Hindlimb muscle (tissue), 1 donor: ENCODE measurements around the gene ST3GAL4. TPM values are rescaled to one million over a fixed set of nuclear protein-coding genes. Genes with fewer than 3 reads are reported as not detected.

ENCODE experiments used
- DNase-seq: peaks from one replicate; pipeline ENCODE4 v3.0.0-alpha.2; 2013
- polyA plus RNA-seq: library from polyadenylated mRNA; unstranded; fragments of 120-200 nt; gene quantifications from one replicate; pipeline ENCODE4 v1.2.1, GENCODE V29; 2013; ENCODE audit not compliant: insufficient read length

ST3GAL4 gene
- polyA plus RNA-seq, 1 donor, result 30.7 TPM

- no peak for DNase-seq
Measured at GRCh38 chr11:126408496-126408895, 53.0 kb downstream of the ST3GAL4 start.

DNA sequence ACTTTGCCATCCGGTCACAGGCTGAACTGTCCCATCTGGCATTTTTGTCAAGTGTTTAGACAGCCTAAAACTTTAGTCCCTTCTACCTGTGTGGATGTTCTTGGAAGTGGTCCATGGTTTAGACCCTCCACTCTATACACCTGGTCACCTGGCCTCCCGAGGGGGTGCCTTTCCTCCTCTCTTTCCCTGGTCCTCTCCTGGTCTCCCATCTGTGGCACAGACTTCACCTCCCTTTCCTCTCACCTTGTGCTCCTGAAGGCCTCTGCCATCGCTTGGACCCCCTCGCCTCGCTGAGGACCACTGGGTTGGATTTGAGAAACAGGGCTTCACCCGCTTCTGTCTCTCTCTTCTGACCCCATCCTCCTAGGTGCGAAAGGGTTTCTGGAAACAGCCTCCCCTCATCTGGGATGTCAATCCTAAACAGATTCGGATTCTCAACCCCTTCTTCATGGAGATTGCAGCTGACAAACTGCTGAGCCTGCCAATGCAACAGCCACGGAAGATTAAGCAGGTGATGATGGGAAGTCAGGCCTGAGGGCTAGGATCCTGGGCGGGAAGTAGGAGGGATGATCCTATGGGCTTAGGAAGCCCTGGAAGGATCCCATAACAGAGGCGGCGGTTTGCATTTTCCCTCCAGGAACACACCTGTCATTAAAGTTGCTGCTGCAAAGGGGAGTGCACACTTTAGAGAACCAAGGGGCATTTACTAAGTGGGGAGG, 53.6 kb downstream of the ST3GAL4 start:
- DNase-seq, result no peak

GRCh38 chr11:126409620-126409985, 54.1 kb downstream of the ST3GAL4 start:
- DNase-seq, result no peak

DNA sequence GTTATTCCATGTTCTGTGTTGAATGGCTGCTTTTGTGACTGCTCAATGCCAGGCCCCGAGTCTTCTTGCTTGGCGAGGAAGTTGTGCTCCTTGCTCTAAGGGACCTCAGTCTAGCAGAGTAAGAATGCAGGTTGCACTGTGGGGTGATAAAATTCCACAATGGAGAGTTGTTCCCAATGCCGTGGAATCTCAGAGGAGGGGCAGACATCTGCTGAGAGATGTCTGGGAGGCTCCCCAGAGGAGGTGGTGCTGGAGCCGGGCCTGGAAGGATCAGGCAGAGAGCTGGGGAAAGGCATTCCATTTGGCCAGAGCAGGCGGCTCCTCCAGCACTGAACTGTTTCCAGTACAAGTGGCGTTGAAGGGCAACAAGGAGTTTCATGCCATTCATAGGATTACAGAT, 55.2 kb downstream of the ST3GAL4 start:
- DNase-seq, result no peak

DNA sequence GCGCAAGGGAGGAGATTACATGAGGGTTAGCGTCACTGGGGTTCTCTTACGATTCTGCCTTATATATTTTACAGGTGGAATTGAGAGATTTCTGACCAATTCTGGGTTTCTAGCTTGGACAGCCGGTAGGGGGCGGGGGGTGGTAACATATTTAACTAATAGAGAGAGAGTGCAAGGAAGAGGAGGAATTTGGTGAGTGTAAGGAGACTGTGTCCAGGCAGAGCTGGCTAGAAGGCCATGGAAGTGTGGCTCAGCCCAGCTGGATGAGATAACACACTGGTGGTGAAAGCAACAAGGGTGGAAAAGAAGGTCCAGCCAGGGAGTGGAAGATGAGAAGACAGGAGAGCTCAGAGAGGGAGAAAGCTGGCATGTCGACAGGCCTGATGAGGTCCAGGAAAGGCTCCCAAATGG, 56.5 kb downstream of the ST3GAL4 start:
- DNase-seq, result no peak

- no peak for DNase-seq
Measured at GRCh38 chr11:126413426-126413825, 57.9 kb downstream of the ST3GAL4 start.

DNA sequence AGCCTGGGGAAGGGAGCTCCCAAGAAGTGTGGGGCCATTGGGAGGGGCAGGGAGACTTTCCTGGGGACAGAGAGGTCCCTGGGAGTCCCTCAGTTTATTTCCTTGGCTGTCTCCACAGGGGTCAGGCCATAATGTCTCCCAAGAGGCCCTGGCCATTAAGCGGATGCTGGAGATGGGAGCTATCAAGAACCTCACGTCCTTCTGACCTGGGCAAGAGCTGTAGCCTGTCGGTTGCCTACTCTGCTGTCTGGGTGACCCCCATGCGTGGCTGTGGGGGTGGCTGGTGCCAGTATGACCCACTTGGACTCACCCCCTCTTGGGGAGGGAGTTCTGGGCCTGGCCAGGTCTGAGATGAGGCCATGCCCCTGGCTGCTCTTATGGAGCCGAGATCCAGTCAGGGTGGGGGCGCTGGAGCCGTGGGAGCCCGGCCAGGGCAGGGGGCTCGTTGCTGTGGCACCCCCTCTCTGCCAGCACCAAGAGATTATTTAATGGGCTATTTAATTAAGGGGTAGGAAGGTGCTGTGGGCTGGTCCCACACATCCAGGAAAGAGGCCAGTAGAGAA, 58.4 kb downstream of the ST3GAL4 start:
- DNase-seq, result no peak

DNA sequence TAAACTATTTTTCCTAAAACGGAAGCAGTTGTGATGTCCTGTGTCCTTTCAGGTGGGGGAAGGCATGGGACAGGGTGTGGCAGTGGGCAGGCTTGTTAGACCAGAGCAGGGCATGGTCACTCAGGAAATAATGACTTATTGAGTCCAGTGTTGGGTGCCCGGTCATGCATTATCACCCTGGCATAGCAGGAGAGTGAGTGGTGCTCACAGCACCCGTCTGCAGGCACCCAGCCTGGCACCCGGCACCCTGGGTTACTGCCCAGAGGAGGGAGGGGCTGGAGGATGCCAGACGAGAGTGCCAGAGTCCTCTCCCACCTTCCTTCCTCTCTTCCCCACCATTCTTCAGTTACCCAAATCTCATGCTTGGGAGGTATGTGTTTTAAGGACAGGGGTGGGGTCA, 59.1 kb downstream of the ST3GAL4 start:
- no peak for DNase-seq

DNA sequence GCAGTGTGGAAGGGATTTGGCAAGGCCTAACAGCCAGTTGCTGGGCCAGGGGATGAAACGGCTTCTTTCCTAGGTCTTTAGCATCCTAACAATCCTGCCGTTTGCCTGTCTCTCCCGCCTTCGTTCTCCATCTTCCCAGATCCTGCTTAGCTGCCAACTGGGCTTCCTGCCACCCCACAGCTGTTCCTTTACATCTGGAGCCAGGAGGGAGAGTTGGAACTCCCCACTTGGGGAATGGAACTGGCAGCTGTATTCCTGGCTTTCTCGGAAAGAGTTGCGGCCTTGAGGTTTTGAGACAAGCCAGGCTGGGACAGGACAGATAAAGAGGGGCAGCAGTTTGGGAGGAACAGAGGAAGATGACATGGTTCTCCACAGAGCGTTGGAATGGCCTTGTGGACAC, 59.6 kb downstream of the ST3GAL4 start:
- DNase-seq, result peak; percentile 96

GRCh38 chr11:126415669-126416420, 60.4 kb downstream of the ST3GAL4 start:
- DNase-seq, result peak; percentile 83

GRCh38 chr11:126416542-126417090, 61.1 kb downstream of the ST3GAL4 start:
- peak; percentile 90 for DNase-seq

DNA sequence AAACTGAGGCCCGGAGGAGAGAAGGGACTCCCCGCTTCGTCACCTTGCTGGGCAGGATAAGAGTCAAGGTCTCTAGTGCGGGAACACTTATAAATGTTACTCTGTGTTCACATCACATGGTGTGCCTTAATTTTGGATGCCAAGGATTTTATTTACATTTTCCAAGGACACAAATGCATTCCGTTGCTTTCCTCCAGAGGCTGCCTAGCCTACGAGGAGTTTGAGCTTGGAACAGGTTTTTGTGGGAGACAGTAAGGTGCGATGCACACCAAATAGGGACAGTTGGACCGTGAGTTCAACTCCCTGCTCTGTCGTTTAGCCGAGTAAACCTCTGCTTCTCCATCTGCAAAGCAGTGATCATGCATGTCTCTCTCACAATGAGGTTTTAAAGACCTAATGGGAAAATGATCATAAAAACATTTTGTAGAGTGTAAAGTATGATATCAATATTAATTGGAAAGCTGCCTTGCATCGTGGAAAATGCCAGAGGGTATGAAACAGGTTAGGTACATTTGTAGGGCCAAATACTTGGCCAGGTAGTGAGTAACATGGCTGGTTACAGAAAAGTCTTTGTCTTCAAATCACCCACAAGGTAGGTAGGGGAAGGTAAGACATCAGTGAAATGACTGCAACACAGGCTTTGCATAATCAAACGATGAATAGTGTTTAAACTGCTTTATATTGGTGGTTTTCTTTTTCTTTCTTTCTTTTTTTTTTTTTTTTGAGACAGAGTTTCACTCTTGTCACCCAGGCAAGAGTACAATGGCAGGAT, 61.8 kb downstream of the ST3GAL4 start:
- DNase-seq, result no peak

DNA sequence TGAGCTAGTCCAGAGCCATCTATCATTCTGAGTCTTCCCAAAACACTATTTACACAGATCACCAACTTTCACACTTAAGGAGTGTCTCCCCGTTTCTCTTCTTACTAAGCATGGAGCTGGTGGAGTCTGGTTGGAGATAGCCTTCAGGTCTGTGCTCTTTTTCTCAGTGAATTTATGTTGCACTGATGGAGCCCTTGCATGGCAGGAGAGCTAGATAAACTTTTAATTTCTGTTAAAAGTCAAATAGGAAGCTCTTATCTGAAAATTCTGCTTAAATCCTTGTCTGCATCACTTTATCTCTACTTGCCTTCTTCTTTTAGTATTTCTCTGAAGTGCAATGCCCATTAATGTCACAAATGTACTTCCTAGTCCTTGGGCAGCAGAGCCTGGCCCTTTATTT, 63.4 kb downstream of the ST3GAL4 start:
- no peak for DNase-seq

DNA sequence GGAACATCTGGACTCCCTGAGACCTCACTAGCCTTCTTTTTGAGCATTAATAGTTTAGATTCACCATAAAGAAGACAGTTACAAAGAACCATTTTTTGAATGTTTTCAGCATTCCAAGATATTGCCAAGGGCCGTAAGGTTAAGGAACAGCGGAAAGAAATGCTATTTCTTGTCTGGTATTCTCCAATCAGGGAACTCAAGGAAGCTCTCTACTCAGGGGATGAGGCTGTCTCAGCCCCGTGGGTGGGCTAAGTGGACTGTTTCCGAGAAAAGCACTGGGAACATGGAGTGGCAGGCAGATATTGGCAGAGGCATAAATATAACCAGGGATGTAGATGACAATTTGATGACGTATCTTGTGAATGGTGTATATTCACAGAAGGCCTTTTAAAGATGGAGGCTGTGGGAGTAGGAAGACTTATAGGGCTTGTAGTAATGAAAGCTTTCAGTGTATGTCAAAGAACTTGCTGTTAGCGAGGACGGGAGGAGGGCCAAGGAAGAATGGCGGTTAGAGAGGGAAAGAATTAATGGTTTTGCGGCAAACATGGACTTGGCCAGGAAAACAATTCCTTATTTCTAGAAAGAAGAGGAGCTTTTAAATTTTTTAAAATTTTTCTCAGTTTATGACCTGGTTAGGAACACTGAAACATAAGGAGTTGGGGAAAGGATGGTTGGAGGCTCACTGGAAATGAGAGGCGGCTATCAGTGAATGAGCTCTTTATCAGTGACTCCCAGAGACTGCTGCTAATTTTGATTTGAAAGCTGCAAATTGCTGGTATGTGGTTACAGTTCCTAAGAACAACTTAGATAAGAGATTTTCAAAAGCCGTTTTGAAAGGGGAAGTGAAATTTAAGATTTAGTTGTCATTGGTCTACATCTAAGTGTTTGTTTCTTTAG, 64.6 kb downstream of the ST3GAL4 start:
- DNase-seq, result no peak

DNA sequence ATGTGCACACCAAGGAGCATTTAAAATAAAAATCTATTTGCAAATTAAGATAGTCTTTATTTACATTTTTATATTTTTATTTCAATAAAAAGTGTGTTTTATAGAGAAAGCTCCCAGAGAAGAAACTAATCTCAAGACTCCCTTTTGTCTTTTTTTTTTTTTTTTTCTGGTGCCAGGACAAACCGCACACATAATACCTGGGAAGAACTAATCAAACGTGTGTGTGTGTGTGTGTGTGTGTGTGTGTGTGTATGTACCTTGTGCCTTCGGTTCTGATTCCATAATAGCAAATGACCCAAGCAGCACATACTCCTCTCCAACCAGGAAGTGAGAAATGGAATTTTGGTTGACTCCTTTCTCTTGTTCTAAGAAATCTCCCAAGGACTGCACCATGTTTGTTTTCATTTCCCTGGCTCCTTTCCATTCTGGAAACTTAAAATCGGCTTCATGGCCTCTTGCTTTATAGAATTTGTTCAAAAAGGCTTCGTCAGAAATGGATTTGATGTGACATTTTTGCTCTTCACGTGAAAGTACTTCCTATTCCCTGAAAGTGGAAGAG, 65.3 kb downstream of the ST3GAL4 start:
- DNase-seq, result no peak

GRCh38 chr11:126421271-126421671, 65.8 kb downstream of the ST3GAL4 start:
- DNase-seq, result no peak

GRCh38 chr11:126422446-126422845, 67.0 kb downstream of the ST3GAL4 start:
- DNase-seq, result no peak

DNA sequence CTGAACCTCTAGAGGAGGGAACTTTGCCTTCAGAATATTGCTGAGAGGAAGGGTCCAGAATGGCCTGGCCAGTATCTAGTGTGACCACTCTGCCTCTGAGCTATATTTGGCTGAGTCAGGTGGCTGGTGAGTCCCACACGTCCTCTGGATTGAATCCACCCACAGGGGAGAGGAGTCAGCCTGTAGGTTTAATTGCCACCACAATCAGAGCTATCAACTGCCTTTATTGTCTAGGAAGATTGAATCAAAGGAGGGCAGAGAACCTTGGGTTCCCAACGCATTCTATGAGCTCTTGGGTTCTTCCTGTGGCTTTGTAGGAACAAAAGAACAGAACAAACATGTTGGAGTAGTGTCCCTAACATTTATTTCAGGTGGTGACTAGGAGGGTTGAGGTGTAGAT, 67.7 kb downstream of the ST3GAL4 start:
- no peak for DNase-seq

DNA sequence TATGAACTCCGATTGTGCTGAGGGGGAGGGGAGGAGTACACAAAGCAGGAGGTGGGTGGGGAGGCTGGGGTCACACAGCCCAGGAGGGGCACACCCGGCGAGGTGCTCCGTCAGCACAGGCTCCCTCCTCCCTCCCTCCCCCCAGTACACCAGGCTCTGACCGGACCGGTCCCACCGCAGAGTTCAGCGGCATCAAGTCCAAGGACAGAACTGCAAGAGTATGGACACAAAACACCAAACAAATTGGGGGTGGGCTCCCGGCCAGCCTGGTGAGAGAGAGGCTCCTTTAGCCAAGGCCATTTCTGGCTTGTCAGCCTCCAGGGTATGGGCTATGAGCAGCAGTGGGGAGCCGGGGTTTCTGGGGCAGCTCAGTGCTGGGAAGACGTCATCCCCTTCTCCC, 68.3 kb downstream of the ST3GAL4 start:
- no peak for DNase-seq

GRCh38 chr11:126424471-126425039, 69.1 kb downstream of the ST3GAL4 start:
- no peak for DNase-seq

DNA sequence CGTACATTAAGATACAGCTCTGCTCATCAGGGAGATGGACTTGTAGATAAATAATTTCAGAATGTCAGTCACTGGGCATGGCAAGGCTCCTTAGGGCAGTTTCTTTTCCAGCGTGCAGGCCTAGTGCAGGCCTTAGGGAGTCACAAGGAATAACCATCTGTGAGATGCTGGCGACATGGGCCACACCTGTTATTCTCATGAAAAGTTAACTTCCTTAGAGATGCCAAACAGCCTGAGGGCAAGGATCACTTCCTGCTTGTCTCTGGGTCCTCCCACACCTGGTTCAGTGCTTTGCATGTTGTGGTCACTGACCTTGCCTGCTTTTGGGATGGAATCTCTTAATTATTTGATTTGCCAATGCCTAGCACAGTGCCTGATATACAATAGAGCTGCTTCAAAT, 70.6 kb downstream of the ST3GAL4 start:
- no peak for DNase-seq
